ENCODE measurements around the gene IFI27L1. TPM values are rescaled to one million over a fixed set of nuclear protein-coding genes. Genes with fewer than 3 reads are reported as not detected.
A peak's percentile ranks its signal among the peaks of the same experiment; 100 is the strongest.
"Not testable (repeated sequence)": the region's sequence is repeated elsewhere in the genome, so short reads cannot be mapped to it uniquely, and the experiment has no call there.

Gene IFI27L1
- total and polyA plus RNA-seq, 2 donors (not counting 1 experiment from before 2014, with no cell fraction given) = 14.4 to 20.3 TPM

GRCh38 chr14:94059998-94060397, 21.1 kb upstream of the IFI27L1 start:
- Histone ChIP-seq H3K27me3 (ENCODE audit: control insufficient read depth, insufficient read depth, low read length) (no peaks in the 10 kb centered on the region), H3K9ac (ENCODE audit: insufficient read depth, low read length) (no peak overlapping the region), H3K79me2 (ENCODE audit: control insufficient read depth, insufficient read depth, low read length) (peaks cover 21% of the 10 kb centered on the region), H3K27ac (ENCODE audit: insufficient read depth, low read length) (no peak overlapping the region), H3K36me3 (ENCODE audit: control insufficient read depth, insufficient read depth, low read length) (peaks cover 19% of the 10 kb centered on the region), H4K20me1 (ENCODE audit: control insufficient read depth, extremely low read depth, insufficient read depth, low read length) (no peaks in the 10 kb centered on the region), H3K4me1 (ENCODE audit: control insufficient read depth, extremely low read depth, insufficient read depth, low read length) (no peaks in the 10 kb centered on the region), H3K4me3 (replicated peaks in 1 of 4; ENCODE audit: control extremely low read depth in 1 of 4, insufficient read depth in 1 of 4, low read depth in 3 of 4, low read length in 4 of 4) (no peak overlapping the region), H2AFZ (ENCODE audit: low read length) (no peak overlapping the region), H3K4me2 (ENCODE audit: extremely low read depth, insufficient read depth, low read length) (no peak overlapping the region), H3K9me3 (ENCODE audit: control insufficient read depth, insufficient read depth, low read depth, low read length) (no peaks in the 10 kb centered on the region)
- no peak for DNase-seq (ENCODE audit: low read depth in 2 of 2)
- no peak for TF ChIP-seq EZH2 (IDR thresholded peaks at IDR 0.05; ENCODE audit: low read length, missing control alignments)
- TF ChIP-seq, protein P1, sequence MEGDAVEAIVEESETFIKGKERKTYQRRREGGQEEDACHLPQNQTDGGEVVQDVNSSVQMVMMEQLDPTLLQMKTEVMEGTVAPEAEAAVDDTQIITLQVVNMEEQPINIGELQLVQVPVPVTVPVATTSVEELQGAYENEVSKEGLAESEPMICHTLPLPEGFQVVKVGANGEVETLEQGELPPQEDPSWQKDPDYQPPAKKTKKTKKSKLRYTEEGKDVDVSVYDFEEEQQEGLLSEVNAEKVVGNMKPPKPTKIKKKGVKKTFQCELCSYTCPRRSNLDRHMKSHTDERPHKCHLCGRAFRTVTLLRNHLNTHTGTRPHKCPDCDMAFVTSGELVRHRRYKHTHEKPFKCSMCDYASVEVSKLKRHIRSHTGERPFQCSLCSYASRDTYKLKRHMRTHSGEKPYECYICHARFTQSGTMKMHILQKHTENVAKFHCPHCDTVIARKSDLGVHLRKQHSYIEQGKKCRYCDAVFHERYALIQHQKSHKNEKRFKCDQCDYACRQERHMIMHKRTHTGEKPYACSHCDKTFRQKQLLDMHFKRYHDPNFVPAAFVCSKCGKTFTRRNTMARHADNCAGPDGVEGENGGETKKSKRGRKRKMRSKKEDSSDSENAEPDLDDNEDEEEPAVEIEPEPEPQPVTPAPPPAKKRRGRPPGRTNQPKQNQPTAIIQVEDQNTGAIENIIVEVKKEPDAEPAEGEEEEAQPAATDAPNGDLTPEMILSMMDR (conservative IDR thresholded peaks at IDR 0.05 in 1 of 2, IDR thresholded peaks at IDR 0.05 in 1 of 2; ENCODE audit: low read depth in 1 of 2, low read length in 2 of 2) = no peak

DNA sequence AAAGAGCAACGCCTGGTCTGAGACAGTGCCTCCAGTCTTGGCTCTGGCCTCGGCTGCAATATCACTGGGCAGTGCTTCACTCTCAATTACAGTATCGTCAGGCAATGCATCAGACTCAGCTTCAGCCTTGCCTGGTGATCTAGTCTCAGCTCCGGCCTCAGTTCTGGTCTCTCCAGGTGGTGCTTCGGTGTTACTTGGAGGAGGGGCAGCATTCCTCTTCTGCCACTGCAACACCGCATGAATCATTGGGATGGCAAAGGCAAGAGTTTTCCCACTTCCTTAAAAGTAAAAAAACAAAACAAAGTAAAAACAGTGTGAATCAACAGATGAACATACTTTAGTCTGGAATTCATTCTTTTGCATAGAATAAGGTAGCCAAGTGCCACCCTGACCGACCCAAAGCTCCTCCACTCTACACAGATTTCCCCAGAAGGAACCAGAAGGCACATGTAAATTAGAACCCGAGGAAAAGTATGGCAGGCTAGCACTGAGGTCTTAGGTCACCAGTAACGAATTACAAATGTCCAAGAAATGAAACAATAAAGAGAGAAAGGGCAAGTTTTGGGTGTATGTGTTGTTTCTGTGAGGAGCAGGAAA, 18.7 kb upstream of the IFI27L1 start:
- no peak for TF ChIP-seq EZH2 (IDR thresholded peaks at IDR 0.05; ENCODE audit: low read length, missing control alignments)
- TF ChIP-seq, protein P1 (conservative IDR thresholded peaks at IDR 0.05 in 1 of 2, IDR thresholded peaks at IDR 0.05 in 1 of 2; ENCODE audit: low read depth in 1 of 2, low read length in 2 of 2) = no peak
- no peaks in the 10 kb centered on the region for H4K20me1 ChIP-seq (ENCODE audit: control insufficient read depth, extremely low read depth, insufficient read depth, low read length)
- H3K9ac ChIP-seq (ENCODE audit: insufficient read depth, low read length) = no peak overlapping the region
- no peak overlapping the region for H3K27ac ChIP-seq (ENCODE audit: insufficient read depth, low read length)
- H3K4me2 ChIP-seq (ENCODE audit: extremely low read depth, insufficient read depth, low read length) = peak overlapping the region; percentile 8
- no peaks in the 10 kb centered on the region for H3K9me3 ChIP-seq (ENCODE audit: control insufficient read depth, insufficient read depth, low read depth, low read length)
- peaks cover 17% of the 10 kb centered on the region for H3K36me3 ChIP-seq (ENCODE audit: control insufficient read depth, insufficient read depth, low read length)
- peak in 1 of 2 donors; percentile 89 for DNase-seq (ENCODE audit: low read depth in 2 of 2)
- H3K27me3 ChIP-seq (ENCODE audit: control insufficient read depth, insufficient read depth, low read length) = no peaks in the 10 kb centered on the region
- H2AFZ ChIP-seq (ENCODE audit: low read length) = no peak overlapping the region
- no peaks in the 10 kb centered on the region for H3K4me1 ChIP-seq (ENCODE audit: control insufficient read depth, extremely low read depth, insufficient read depth, low read length)
- H3K4me3 ChIP-seq (replicated peaks in 1 of 4; ENCODE audit: control extremely low read depth in 1 of 4, insufficient read depth in 1 of 4, low read depth in 3 of 4, low read length in 4 of 4) = no peak overlapping the region
- H3K79me2 ChIP-seq (ENCODE audit: control insufficient read depth, insufficient read depth, low read length) = peaks cover 43% of the 10 kb centered on the region

GRCh38 chr14:94066089-94066676, 14.9 kb upstream of the IFI27L1 start:
- Histone ChIP-seq H3K79me2 (ENCODE audit: control insufficient read depth, insufficient read depth, low read length) (peaks cover 65% of the 10 kb centered on the region), H2AFZ (ENCODE audit: low read length) (no peak overlapping the region), H3K36me3 (ENCODE audit: control insufficient read depth, insufficient read depth, low read length) (peaks cover 5% of the 10 kb centered on the region), H3K4me3 (replicated peaks in 1 of 4; ENCODE audit: control extremely low read depth in 1 of 4, insufficient read depth in 1 of 4, low read depth in 3 of 4, low read length in 4 of 4) (no peak overlapping the region), H3K9me3 (ENCODE audit: control insufficient read depth, insufficient read depth, low read depth, low read length) (no peaks in the 10 kb centered on the region), H3K4me2 (ENCODE audit: extremely low read depth, insufficient read depth, low read length) (no peak overlapping the region), H3K27ac (ENCODE audit: insufficient read depth, low read length) (no peak overlapping the region), H3K27me3 (ENCODE audit: control insufficient read depth, insufficient read depth, low read length) (no peaks in the 10 kb centered on the region), H3K9ac (ENCODE audit: insufficient read depth, low read length) (no peak overlapping the region), H4K20me1 (ENCODE audit: control insufficient read depth, extremely low read depth, insufficient read depth, low read length) (no peaks in the 10 kb centered on the region), H3K4me1 (ENCODE audit: control insufficient read depth, extremely low read depth, insufficient read depth, low read length) (no peaks in the 10 kb centered on the region)
- TF ChIP-seq, protein P1 (conservative IDR thresholded peaks at IDR 0.05 in 1 of 2, IDR thresholded peaks at IDR 0.05 in 1 of 2; ENCODE audit: low read depth in 1 of 2, low read length in 2 of 2) = no peak
- TF ChIP-seq EZH2 (IDR thresholded peaks at IDR 0.05; ENCODE audit: low read length, missing control alignments) = no peak
- peak in 1 of 2 donors; percentile 20 for DNase-seq (ENCODE audit: low read depth in 2 of 2)

GRCh38 chr14:94072076-94072475, 9.0 kb upstream of the IFI27L1 start:
- not testable (repeated sequence) for H3K9ac ChIP-seq (ENCODE audit: insufficient read depth, low read length); H3K4me2 ChIP-seq (ENCODE audit: extremely low read depth, insufficient read depth, low read length); H3K27ac ChIP-seq (ENCODE audit: insufficient read depth, low read length); H2AFZ ChIP-seq (ENCODE audit: low read length); H3K9me3 ChIP-seq (ENCODE audit: control insufficient read depth, insufficient read depth, low read depth, low read length); H3K36me3 ChIP-seq (ENCODE audit: control insufficient read depth, insufficient read depth, low read length); DNase-seq (ENCODE audit: low read depth in 2 of 2); H3K27me3 ChIP-seq (ENCODE audit: control insufficient read depth, insufficient read depth, low read length); H4K20me1 ChIP-seq (ENCODE audit: control insufficient read depth, extremely low read depth, insufficient read depth, low read length); H3K4me3 ChIP-seq (replicated peaks in 1 of 4; ENCODE audit: control extremely low read depth in 1 of 4, insufficient read depth in 1 of 4, low read depth in 3 of 4, low read length in 4 of 4); H3K4me1 ChIP-seq (ENCODE audit: control insufficient read depth, extremely low read depth, insufficient read depth, low read length)
- peaks cover 80% of the 10 kb centered on the region for H3K79me2 ChIP-seq (ENCODE audit: control insufficient read depth, insufficient read depth, low read length)

Measured in fibroblast of lung (primary cell).